CD4-positive, alpha-beta T cell treated with Interleukin-17A for 4 hours (primary cell): ENCODE measurements around the gene CTNNBL1.

Experiments
- DNase-seq: peaks from one replicate; pipeline ENCODE4 v3.0.0-alpha.2; 2020; ENCODE audit warnings: mixed read lengths

The CTNNBL1 gene

GRCh38 chr20:37921341-37921929, 227.6 kb downstream of the CTNNBL1 start:
- DNase-seq = no peak
